Aorta (tissue), 5 donors: ENCODE data around the gene BPIFB2. TPM values are rescaled to one million over a fixed set of nuclear protein-coding genes. Genes with fewer than 3 reads are reported as not detected.
A peak's percentile ranks its signal among the peaks of the same experiment; 100 is the strongest.

ENCODE experiments used
- ATAC-seq: fragments of 200-7000 bp; cut with Tn5 transposase; one replicate; pipeline ENCODE4 v1.9.1; 2022; ENCODE audit warnings: moderate library complexity; ENCODE audit not compliant: low FRiP score
- DNase-seq, 2 donors: peaks; one replicate each; pipeline ENCODE4 v3.0.0-alpha.2; 2020
- H3K27ac ChIP-seq, 2 donors: one replicate each; pipeline ENCODE4 v1.5.1; 2013; ENCODE audit warnings: low read length in 2 of 2, mild to moderate bottlenecking in 2 of 2, moderate library complexity in 2 of 2, control low read depth in 1 of 2, inconsistent platforms in 1 of 2, low read depth in 1 of 2
- H3K27me3 ChIP-seq, 2 donors: one replicate each; pipeline ENCODE4 v1.6.1; 2013; ENCODE audit warnings: control low read depth in 1 of 2, low read length in 1 of 2, mild to moderate bottlenecking in 1 of 2, moderate library complexity in 1 of 2; ENCODE audit not compliant: insufficient read depth in 2 of 2, control insufficient read depth in 1 of 2
- H3K36me3 ChIP-seq, 2 donors: one replicate each; pipeline ENCODE4 v1.6.1; 2013; ENCODE audit warnings: control low read depth in 1 of 2, low read length in 1 of 2, mild to moderate bottlenecking in 1 of 2; ENCODE audit not compliant: insufficient read depth in 2 of 2, control insufficient read depth in 1 of 2
- H3K4me1 ChIP-seq, 2 donors: one replicate each; pipeline ENCODE4 v1.6.1; 2013; ENCODE audit warnings: low read length in 2 of 2, control low read depth in 1 of 2, mild to moderate bottlenecking in 1 of 2, moderate library complexity in 1 of 2; ENCODE audit not compliant: insufficient read depth in 2 of 2, control insufficient read depth in 1 of 2
- H3K4me3 ChIP-seq, 2 donors: one replicate each; pipeline ENCODE4 v1.5.1; 2013; ENCODE audit warnings: low read length in 2 of 2, control low read depth in 1 of 2, mild to moderate bottlenecking in 1 of 2
- H3K9me3 ChIP-seq: one replicate; pipeline ENCODE4 v1.6.1; 2013; ENCODE audit warnings: mild to moderate bottlenecking, low read length; ENCODE audit not compliant: control insufficient read depth
- WGBS, 2 donors: extraction: QIAGEN DNeasy Blood & Tissue Kit; methylation state at CpG; one replicate each; pipeline ENCODE4 v1.1.7; 2013; 5-methylcytosine and 5-hydroxymethylcytosine counted together
- intact Hi-C, 2 donors: fragments of 100-400 bp; cut with DNase I; formaldehyde crosslinking; loops; one replicate each; pipeline versions ENCODE4 v1.14.2 to v1.15.0; 2022
- polyA plus RNA-seq, 2 donors: library from polyadenylated mRNA; stranded (reverse); fragments of 200-250 nt; gene quantifications; one replicate each; pipeline ENCODE4 v1.2.3, GENCODE V29; 2013
- total RNA-seq, 2 donors: library from RNA; stranded (reverse); fragmentation: NEBNext Ultra II Directional; extraction: Animal tissue kit (Norgen Biotek cat#: 25700); gene quantifications; one replicate each; pipeline ENCODE4 v1.2.1, GENCODE V29; 2021
- donor health status: healthy with polysubstance abuse.
- donor health status: Bipolar disorder and iron deficiency.
- donor health status: DM: no; HTN: no; CAD: no.
- donor health status: DM: no; HTN: no; CAD: no.
- donor health status: DM: yes; HTN: yes; CAD: no.

BPIFB2 gene
- total and polyA plus RNA-seq, 4 donors = not detected

GRCh38 chr20:33063271-33063670 lies 55.8 kb downstream of the BPIFB2 start:
- Histone ChIP-seq H3K27ac (no peak overlapping the region), H3K36me3 (no peaks in the 10 kb centered on the region), H3K4me3 (no peak overlapping the region), H3K4me1 (no peaks in the 10 kb centered on the region), H3K9me3 (no peaks in the 10 kb centered on the region), H3K27me3 (no peaks in the 10 kb centered on the region)
- WGBS, 2 donors = 87 to 90% methylated on average over 6 of the region's 6 CpGs
- DNase-seq (no peak), ATAC-seq (no peak)
- intact Hi-C loops = no loop called here

DNA sequence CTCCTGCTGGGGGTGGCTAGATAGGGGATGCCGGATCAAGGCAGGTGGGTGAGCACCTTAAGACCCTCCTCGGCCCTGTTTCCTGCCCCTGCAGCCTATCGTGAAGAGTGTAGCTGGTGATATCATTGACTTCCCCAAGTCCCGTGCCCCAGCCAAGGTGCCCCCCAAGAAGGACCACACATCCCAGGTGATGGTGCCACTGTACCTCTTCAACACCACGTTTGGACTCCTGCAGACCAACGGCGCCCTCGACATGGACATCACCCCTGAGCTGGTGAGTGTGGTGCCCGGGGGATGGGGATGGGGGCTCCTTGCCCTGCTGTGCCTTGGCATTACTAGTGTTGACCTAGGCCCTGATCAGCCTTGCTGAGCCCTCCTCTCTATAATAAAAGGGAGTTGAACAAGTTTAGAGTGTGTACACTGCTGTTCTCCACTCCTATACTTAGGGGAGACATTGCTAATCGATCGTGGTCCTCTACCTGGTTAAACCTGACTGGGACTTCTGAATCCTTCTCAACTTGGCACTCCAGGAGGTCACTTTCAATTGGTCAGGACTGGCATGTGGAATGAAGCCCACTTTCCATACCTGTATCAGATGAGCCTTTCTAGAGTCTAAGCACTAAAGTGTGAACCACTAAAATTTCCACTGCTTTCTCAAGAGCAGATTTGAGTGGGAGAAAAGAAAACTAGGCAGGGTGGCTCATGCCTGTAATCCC lies 57.2 kb downstream of the BPIFB2 start:
- no peaks in the 10 kb centered on the region for H3K4me1 ChIP-seq
- WGBS, 2 donors = 87 to 90% methylated on average over 11 of the region's 11 CpGs
- no peaks in the 10 kb centered on the region for H3K9me3 ChIP-seq
- no peak overlapping the region for H3K4me3 ChIP-seq
- DNase-seq (no peak), ATAC-seq (no peak)
- H3K36me3 ChIP-seq = no peaks in the 10 kb centered on the region
- intact Hi-C loops = no loop called here
- H3K27me3 ChIP-seq = no peaks in the 10 kb centered on the region
- H3K27ac ChIP-seq = no peak overlapping the region

DNA sequence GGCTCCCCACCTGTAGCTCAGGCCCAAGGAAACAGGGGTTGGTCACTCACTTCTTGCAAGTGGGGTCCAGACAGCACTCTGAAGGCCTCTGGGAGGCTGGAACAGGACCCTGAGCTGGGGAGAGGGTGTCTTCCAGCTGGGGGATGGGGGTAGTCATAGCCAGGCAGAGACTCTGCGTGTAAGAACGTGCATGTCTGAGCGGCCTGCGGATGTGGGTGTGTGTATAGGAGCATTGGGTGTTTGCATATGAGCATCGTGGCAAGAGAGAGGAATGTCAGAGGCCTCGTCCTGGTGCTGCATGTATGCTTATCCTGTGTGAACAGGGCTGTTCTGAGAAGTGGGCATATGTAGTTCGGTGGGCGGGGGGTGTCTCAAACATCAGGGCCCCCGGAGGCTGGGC lies 58.3 kb downstream of the BPIFB2 start:
- Histone ChIP-seq H3K4me3 (no peak overlapping the region), H3K27me3 (no peaks in the 10 kb centered on the region), H3K36me3 (no peaks in the 10 kb centered on the region), H3K4me1 (no peaks in the 10 kb centered on the region), H3K9me3 (no peaks in the 10 kb centered on the region), H3K27ac (no peak overlapping the region)
- ATAC-seq = no peak
- no peak for DNase-seq
- intact Hi-C loops = no loop called here
- 68 to 74% methylated on average over 9 of the region's 9 CpGs for WGBS, 2 donors

- intact Hi-C loops = no loop called here
- Histone ChIP-seq H3K27ac (no peak overlapping the region), H3K4me3 (no peak overlapping the region), H3K36me3 (no peaks in the 10 kb centered on the region), H3K4me1 (no peaks in the 10 kb centered on the region), H3K27me3 (no peaks in the 10 kb centered on the region), H3K9me3 (no peaks in the 10 kb centered on the region)
- no peak for DNase-seq
- 72 to 73% methylated on average over 3 of the region's 3 CpGs for whole genome bisulfite sequencing, 2 donors
- ATAC-seq = no peak
Measured at GRCh38 chr20:33067806-33068205, 60.3 kb downstream of the BPIFB2 start.

- Histone ChIP-seq H3K4me1 (no peaks in the 10 kb centered on the region), H3K9me3 (no peaks in the 10 kb centered on the region), H3K36me3 (no peaks in the 10 kb centered on the region), H3K27ac (no peak overlapping the region), H3K27me3 (no peaks in the 10 kb centered on the region), H3K4me3 (no peak overlapping the region)
- 77 to 79% methylated on average over 12 of the region's 12 CpGs for WGBS, 2 donors
- ATAC-seq = no peak
- no peak for DNase-seq
- intact Hi-C loops = no loop called here
Measured at GRCh38 chr20:33068251-33068939, 60.9 kb downstream of the BPIFB2 start.

DNA sequence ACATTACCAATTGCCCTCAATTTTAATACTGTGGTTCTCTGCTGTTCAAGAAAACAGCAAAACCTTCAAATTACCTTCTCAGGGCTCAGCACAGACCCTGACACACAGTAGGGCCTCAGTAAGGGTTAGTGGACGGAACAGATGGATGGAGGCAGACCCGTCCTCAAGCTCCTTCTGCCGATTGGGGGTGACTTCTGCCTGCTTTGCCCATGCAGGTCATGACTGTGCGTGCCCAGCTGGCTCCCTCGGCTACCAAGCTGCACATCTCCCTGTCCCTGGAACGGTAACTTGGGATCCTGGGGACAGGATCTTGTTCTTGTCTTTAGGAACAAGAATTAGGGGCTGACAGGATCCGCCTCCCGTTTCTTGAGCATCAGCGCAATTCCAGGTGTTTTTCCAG lies 62.2 kb downstream of the BPIFB2 start:
- no peaks in the 10 kb centered on the region for H3K36me3 ChIP-seq
- no peak for ATAC-seq
- intact Hi-C loops = no loop called here

GRCh38 chr20:33070111-33071053 lies 62.9 kb downstream of the BPIFB2 start:
- Histone ChIP-seq H3K9me3 (no peaks in the 10 kb centered on the region), H3K36me3 (no peaks in the 10 kb centered on the region), H3K27ac (no peak overlapping the region), H3K4me3 (no peak overlapping the region), H3K4me1 (no peaks in the 10 kb centered on the region), H3K27me3 (no peaks in the 10 kb centered on the region)
- intact Hi-C loops = no loop called here
- 77 to 79% methylated on average over 19 of the region's 19 CpGs for WGBS, 2 donors
- ATAC-seq = no peak
- peak; percentile 21 to 60 for DNase-seq

More for the DNA sequence above, 62.2 kb downstream of the BPIFB2 start:
- no peak overlapping the region for H3K4me3 ChIP-seq
- 76 to 81% methylated on average over 9 of the region's 9 CpGs for WGBS, 2 donors
- no peaks in the 10 kb centered on the region for H3K27me3 ChIP-seq
- DNase-seq = peak in 1 of 2 donors; percentile 46
- no peaks in the 10 kb centered on the region for H3K4me1 ChIP-seq
- H3K9me3 ChIP-seq = no peaks in the 10 kb centered on the region
- no peak overlapping the region for H3K27ac ChIP-seq

- intact Hi-C loops = no loop called here
- Histone ChIP-seq H3K4me1 (no peaks in the 10 kb centered on the region), H3K27ac (no peak overlapping the region), H3K4me3 (no peak overlapping the region), H3K27me3 (no peaks in the 10 kb centered on the region), H3K36me3 (no peaks in the 10 kb centered on the region), H3K9me3 (no peaks in the 10 kb centered on the region)
- peak; percentile 4 to 19 for DNase-seq
- no peak for ATAC-seq
- 68 to 90% methylated on average over 5 of the region's 5 CpGs for WGBS, 2 donors
Measured at GRCh38 chr20:33071198-33071597, 63.7 kb downstream of the BPIFB2 start.
